Skin of body (tissue), 2 donors: ENCODE data around the gene ACTG2. TPM values are rescaled to one million over a fixed set of nuclear protein-coding genes. Genes with fewer than 3 reads are reported as not detected.
"Not testable (repeated sequence)": the region's sequence is repeated elsewhere in the genome, so short reads cannot be mapped to it uniquely, and the experiment has no call there.

Source experiments
- DNase-seq: peaks from one replicate; lab custom pipeline; 2025; lab: John Stamatoyannopoulos, UW
- total RNA-seq: library from RNA; depleted of rRNA; stranded (reverse); fragments of >200 nt; gene quantifications from one replicate; pipeline ENCODE4 v1.2.3, GENCODE V29; 2014

The ACTG2 gene
- total RNA-seq, 1 donor from 2014 or later, result 5.1 TPM

DNA sequence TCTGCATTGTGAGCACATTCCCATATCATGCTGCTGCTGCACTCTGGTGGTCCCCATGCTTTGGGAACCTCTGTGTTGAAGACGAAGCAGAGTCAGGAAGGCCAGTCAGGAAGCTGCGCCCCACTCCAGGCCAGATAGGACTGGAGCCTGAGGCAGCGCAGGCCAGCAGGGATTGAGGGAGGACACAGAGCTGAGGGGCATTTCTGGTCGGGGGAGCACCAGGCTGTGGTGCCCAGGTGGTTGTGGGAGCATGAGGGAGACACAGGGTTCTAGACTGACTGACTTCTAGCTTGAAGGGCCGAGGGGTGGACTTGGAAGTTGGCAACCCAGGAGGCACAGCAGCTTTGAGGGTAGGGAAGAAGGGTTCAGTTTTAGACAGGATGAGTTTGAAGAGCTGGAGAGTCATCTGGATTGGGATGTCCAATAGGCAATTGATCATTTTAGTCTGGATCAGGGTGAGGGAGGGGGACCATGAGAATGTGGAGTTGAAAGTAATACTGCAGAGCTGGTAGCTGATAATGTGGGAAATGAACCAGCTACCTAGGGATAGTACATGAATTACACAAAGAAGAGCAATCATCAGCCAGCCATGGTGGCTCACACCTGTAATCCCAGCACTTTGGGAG is 1.4 kb upstream of the ACTG2 start:
- DNase-seq, result no peak

DNA sequence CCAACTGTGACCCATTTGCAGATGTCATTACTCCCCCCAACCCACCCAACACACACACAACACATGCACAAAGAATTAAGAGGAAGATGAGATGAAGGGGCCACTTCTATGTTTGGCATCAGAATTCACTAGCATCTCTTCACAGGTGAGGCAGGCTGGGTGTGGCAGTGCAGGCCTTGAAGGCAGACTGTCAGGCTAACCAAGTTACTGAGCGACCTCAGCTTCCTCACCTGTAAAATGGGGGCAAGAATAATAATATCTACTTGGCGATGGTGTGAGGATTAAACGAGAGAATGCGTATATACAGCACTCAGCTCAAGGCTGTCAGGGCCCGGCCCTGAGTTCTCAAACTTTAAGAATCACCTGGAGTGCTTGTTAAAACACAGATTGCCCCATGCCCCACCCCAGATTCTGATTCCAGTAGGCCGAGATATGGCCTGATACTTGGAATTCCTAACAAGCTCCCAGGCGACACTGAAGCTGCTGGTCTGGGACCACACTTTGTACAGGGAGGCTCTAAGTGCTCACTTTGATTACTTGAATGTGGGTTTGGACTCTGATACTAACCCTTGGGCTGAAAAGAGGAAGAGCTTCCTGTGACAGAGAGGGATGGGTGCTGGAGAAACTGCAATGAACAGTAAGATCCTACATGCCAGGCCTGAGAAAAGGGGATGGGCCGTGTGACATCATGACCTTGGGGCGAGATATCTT is 1.1 kb downstream of the ACTG2 start:
- DNase-seq, result no peak

DNA sequence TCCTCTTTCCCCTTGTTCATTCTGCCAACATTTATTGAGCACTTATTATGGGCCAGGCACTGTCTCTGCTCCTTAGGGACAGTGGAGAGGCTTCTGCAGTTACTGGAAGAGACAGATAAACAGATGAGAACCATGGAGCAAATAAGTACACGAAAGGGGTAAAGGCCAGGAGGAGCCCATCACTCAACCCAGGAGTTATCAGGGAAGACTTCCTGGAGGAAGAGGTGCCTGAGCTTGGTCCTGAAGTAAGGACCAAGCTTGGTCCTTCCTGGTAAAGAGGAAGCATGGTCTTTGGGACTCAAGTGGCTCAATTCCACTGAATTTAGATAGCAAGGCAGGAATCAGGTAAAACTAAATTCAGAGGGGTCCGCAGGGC is 1.7 kb downstream of the ACTG2 start:
- DNase-seq, result no peak

DNA sequence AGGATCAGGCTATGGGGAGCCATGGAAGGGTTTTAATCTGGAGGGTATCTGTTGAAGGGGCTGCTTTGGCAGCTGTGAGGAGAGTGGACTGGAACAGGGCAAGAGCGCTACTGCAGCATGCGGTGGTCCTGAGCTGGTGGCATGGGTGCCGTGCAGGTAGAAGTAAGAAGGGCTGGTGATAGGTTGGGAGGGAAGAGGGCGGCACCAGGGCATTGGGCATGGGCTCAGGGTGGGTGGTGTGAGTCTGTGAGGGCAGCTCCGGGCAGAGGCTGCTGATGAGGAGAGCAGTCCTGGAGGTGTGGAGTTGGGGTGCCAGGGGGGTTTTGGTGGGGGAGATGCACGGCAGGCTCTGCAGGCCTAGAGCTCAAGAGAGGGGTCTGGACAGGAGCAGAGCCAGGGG is 2.1 kb downstream of the ACTG2 start:
- DNase-seq, result no peak

DNA sequence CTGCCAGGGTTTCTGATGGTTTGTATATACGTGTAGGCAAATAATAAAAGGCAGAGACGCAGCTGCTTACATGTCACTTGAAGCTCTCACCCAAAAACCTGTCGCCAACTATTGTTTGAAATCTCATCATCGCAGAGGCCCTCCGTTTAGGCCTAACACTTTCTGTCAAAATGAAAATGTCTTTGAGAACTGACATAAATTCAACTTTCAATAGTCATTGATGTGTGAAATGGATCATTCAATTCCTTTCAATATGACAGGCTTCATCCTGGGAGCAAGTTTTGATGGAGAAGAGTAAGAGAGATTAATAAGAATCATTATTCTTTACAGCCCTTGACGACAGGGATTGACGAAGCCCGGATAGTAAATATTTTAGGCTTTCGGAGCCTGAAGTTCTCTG is 2.7 kb downstream of the ACTG2 start:
- DNase-seq, result no peak

DNA sequence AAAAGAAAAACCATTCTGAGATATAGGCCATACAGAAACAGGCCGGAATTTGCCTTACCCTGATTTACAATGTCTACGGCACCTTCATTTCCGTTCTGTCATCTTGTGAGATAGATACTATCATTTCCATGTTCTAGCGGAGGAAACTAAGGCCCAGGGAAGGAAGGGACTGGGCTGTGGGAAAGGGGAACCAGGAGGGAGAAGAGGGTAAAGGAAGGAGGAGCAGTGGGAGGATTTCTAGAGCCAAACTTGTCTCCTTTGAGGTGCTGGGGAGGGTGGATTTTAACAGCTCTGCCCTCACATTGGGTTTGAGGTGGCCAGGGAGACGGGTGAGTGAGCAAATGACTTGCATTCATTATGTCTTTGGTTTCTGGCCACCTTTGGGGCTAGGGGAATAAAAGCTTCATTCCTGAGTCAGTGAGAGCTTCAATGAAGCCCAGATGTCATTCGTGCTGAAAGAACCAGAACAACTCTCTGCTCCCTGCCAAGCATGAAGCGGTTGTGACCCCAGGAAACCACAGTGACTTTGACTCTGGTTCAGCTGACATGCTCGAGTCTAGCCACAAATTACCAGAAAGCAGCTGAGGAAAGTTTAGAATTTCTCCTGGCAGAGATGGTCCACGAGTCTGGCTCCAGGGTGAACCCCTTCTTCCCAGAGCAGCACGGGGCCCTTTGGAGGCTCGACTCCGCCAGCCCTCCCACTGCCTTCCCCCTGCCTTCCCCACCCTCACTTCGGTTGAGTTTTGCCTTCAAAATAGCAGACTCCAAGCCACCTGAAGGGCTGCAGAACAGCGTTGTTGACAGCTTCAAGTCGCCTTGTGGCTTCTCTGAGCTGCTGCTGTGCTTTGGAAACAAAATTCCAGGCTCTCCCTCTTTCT is 3.8 kb downstream of the ACTG2 start:
- DNase-seq, result peak; percentile 30

DNA sequence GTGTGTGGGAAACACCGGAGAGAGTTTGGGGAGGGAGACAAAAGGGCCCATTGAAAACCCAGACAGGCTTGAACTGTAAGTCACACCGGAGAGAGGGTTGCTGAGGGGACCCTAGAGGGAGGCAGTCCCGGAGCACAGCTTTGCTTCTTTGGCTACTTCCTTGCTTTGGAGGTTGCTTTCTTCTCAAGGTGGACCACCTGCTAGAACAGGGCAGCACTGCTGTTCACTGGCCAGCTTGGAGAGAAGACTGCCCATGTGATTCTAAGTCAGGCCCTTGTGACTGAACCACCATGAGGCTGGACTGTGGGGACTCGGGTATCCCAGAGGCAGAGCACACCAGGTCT is 4.4 kb downstream of the ACTG2 start:
- no peak for DNase-seq

DNA sequence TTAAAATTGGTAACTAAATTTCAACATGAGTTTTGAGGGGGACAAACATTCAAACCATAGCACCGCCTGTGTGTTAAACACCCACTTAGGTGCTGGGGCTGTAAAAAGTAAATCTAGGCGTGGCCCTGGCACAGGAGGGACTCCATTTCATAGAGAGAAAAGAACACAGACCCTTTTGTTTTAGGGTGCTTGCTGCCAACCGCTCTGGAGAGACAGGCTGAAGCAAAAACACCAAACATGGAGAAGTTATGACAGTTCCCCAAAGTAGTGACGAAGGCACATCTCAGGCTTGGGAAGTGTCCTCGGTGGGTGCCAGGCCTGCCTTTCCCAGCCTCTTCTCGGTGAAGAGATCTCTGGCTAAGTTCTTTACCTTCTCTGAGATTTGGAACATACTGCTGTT is 5.1 kb downstream of the ACTG2 start:
- no peak for DNase-seq

DNA sequence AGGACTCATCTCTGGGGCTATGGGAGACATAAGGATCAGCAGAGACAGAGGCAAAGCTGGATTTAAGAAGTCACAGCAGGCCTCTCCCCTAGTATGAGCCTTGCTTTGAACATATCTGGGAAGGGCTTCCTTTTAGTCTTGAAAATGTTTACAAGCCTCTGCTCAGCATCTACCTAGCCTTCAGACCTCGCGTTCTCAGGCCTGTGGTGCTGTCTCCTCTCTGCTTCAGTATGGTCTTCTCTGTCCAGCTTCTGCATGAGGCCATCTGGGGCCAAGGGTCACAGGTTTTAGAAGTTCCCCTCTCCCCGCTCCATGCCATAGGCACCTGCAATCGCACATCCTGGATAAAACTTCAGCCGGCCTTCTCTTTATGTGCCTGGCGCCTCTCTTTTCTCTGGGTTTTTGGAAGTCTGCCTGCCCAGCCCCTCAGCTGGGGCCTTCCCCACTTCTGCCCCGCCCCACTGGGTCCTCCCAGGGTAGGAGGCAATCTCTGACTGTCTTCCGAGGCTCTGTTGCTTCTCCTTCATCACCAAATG is 7.1 kb downstream of the ACTG2 start:
- no peak for DNase-seq

DNA sequence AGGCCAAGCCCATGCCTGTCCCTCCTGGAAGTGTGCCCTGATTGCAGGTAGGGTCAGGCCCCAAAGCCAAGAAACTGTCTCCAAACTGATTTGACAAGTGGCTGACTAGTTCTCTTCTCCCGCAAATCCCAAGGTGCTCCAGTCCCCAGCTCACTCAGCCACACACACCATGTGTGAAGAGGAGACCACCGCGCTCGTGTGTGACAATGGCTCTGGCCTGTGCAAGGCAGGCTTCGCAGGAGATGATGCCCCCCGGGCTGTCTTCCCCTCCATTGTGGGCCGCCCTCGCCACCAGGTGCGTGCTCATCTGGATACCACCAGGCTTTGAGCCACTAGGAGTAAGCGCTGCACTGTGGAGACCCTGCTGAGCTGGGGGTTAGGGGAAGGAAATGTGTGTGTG is 8.3 kb downstream of the ACTG2 start:
- DNase-seq, result no peak

DNA sequence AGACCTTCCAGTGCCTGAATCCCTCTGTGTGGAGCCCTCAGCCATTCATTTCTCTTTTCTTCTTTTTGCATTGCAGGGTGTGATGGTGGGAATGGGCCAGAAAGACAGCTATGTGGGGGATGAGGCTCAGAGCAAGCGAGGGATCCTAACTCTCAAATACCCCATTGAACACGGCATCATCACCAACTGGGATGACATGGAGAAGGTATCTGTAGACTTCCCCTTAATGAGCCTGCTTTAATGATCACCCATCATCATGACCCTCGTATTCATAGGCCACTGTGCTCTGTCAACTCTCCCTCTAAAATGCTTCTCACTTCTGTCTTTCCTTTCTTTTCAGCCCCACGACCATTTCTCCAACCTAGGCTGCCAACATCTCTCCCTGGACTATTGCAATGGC is 9.5 kb downstream of the ACTG2 start:
- no peak for DNase-seq

DNA sequence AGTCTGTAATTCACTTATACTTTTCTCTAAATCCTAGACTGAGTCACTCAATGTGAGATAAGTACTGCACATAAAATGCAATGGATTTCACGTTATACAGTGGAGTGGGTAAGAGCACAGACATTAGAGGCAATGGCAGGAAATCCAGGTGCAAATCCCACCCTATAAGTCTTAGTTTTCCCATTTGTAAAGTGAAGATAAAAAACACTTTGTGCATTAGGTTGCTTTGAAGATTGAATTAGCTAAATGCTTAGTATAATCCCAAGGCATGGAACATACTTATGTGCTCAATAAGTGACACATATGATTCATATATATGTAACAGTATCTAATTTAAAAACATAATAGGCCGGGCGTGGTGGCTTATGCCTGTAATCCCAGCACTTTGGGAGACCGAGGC is 10.5 kb downstream of the ACTG2 start:
- no peak for DNase-seq

DNA sequence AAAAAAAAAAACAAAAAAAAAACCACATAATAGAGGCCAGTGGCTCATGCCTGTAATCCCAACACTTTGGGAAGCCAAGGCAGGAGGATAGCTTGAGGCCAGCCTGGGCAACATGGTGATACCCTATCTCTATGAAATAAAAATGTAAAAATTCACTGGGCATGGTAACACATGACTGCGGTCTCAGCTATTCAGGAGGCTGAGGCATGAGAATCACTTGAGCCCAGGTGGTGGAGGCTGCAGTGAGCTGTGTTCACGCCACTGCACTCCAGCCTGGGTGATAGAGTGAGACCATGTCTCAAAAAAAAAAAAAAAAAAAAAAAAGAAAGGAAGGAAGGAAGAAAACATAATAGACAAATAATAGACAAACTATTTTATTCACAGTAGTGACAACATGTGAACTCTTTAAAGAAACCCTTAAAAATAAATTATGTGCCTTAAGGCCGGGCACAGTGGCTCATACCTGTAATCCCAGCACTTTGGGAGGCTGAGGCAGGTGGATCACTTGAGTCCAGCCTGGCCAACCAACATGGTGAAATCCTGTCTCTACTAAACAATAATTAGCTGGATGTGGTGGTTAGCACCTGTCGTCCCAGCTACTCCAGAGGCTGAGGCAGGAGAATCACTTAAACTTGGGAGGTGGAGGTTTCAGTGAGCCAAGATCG is 11.3 kb downstream of the ACTG2 start:
- not testable (repeated sequence) for DNase-seq

DNA sequence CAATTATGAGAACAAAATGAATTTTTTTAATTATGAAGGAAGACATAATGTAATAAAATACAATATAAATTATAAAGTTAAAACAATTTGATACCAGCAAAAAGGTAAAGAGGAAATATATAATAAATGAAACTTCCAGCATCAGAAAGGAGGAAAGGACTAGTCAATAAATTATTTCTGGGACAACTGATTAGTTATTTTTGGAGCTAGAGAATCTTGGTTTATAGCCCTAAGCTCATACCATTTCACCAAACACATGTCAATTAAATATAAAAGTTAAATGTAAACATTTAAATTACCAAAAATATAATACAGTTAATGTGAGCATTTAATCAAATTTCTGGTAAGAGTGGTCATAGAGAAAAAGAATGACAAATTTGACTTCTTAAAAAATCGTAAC is 12.1 kb downstream of the ACTG2 start:
- DNase-seq, result no peak

DNA sequence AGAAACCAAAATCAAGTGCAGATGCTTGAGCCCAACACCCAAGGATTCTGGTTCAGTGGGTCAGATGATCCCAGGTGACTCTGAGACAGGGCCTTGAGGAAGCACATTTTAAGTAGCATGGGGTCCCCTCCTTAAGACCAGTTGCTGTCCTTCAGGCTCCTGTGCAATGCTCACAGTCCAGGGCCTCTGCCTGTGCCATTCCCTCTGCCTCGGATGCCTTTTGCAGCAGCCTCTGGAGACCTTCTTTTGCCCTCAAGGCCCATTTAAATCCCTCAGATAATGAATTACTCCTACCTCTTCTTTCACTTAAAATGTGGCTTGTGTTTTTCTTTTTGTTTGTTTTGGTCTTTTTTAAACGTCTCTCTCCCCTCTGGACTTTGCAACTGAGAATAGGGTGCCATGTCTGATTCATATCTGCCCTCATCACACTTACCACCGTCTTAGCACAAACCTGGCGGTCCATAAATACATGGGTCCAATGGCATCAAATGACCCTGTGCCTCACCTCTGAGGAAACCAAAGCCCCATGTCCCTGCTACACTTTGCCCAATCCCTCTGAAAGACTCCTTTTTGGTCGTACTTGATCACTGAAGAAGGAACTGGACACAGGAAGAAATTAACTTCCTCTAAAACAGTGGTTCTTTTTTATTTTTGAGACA is 14.2 kb downstream of the ACTG2 start:
- DNase-seq, result no peak

DNA sequence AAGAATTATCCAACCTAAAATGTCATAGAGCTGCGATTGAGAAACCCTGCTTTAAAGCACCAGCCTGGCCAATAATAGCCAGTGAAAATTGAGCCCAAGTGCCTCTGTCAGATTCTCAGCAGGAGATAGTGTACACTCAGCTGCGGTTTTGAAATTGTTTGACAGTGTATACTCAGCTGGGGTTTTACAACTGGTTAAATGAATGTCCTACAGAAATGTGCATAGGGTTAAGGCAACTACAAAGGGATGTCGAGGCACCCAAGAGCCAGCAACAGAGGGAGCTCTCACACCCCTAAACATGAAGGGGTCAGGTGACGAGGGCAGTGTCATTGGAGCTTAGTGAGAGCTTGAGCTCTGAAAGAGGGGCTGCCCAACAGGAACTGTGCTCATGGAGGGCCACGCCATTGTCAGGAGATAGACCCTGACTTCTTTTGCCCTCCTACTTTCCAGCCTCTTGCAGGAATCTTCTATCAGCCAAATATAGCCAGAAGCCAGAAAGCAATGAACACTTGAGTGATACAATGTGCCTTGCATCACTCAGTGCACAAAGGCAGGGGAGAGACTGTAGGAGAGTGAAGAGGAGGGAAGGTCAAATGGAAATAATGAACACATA is 15.1 kb downstream of the ACTG2 start:
- DNase-seq, result no peak

DNA sequence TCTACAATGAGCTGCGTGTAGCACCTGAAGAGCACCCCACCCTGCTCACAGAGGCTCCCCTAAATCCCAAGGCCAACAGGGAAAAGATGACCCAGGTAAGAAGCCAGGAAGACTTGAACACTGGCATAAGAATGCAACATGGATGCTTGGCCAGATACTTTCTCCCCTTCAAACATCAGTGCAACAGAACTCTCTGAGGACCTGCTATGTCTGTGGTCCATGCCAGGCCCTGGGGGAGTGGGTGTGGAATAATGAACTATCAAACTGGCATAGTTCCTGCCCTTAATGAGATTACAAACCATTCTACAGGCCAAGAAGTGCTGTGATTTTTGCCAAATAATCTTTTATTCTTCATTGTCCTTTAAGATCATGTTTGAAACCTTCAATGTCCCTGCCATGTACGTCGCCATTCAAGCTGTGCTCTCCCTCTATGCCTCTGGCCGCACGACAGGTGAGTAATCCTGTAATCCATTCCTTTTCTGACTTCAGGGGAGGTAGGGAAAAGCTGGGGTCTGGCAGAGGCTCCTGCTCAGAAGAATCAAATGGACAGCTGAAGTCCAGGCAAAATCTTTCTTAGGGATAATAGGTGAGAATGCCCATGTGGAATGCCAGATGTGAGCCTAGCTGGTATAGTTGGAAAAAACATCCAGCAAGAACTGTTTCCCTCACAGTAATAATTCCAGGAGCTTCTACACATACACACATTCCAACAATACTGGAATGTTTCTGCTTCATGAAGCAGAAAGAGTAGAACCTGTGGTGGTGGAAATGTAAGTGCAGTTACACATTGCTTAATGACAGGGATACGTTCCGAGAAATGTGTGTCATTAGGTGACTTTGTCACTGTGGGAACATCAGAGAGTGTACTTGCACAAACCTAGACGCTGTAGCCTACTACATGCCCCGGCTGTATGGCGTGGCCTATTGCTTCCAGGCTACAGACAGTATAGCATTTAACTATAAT is 16.2 kb downstream of the ACTG2 start:
- no peak for DNase-seq

DNA sequence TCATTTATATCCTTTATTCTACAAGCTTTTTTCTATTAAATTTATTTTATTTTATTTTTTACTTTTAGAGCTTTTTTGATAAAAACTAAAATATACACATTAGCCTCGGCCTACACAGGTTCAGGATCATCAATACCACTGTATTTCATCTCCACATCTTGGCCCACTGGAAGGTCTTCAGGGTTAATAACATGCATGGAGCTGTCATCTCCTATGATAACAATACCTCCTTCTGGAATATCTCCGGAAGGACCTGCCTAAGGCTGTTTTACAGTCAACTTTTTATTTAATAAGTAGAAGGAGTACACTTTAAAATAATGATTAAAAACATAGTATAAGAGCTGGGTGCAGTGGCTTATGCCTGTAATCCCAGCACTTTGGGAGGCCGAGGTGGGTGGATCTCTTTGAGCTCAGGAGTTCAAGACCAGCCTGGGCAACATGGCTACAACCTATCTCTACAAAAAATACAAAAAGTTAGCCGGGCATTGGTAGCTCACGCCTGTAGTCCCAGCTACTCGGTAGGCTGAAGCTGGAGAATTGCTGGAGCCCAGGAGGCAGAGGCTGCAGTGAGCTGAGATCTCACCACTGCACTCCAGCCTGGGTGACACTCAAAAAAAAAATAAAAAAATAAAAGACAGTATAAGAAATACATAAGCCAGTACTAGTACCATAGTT is 18.2 kb downstream of the ACTG2 start:
- DNase-seq, result no peak

DNA sequence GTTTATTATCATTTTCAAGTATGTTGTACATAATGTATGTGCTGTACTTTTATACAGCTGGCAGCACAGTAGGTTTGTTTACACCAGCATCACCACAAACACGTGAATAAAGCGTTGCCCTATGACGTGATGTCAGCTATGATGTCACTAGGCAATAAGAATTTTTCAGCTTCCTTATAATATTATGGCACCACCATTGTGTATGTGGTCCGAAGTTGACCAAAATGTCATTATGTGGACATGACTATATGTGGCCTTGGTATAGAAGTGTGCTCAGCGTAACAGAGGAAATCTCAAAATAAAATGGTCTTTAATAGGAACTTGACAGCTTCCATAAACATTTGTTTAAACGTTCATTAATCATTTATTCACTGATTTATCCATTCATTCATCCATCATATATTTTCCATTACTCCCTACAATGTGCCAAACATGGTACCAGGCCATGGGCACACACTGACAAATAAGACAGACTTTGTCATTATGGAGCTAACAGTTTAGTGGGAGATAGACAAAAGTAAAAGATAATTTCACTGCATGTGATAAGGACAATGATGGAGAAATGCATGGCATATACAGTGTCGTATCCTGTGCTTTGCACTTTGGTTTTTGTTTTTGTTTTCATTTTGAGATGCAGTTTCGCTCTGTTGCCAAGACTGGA is 18.9 kb downstream of the ACTG2 start:
- no peak for DNase-seq
